Measurements from ENCODE around the gene NANOS3. TPM values are rescaled to one million over a fixed set of nuclear protein-coding genes. Genes with fewer than 3 reads are reported as not detected.

The NANOS3 gene
- total and polyA plus RNA-seq, 2 donors from 2014 or later, result 0.35 TPM; not detected in 1

- intact Hi-C loops (cut with DNase I), result loop anchor here (10.0 kb wide), 2 partner anchors 94 to 264 kb away; partner anchors contain the start of gene C19orf53
- FAIRE-seq (no peak), DNase-seq (no peak)
- H3K9me3 ChIP-seq (ENCODE audit: control insufficient read depth in 2 of 3, insufficient read depth in 1 of 3, low read length in 3 of 3), result no peaks in the 10 kb centered on the region
- H3K9ac ChIP-seq (ENCODE audit: low read length in 3 of 3), result no peak overlapping the region
- H3K27me3 ChIP-seq (ENCODE audit: control insufficient read depth, insufficient read depth, low read length), result no peaks in the 10 kb centered on the region
- no peak overlapping the region for H3K27ac ChIP-seq (ENCODE audit: low read depth in 2 of 2, low read length in 2 of 2)
- H3K4me1 ChIP-seq (ENCODE audit: control insufficient read depth in 2 of 3, insufficient read depth in 2 of 3, low read depth in 1 of 3, low read length in 3 of 3), result peaks cover 0 to 12% (median 0%) of the 10 kb centered on the region in 3 donors
- TF ChIP-seq, protein P1, sequence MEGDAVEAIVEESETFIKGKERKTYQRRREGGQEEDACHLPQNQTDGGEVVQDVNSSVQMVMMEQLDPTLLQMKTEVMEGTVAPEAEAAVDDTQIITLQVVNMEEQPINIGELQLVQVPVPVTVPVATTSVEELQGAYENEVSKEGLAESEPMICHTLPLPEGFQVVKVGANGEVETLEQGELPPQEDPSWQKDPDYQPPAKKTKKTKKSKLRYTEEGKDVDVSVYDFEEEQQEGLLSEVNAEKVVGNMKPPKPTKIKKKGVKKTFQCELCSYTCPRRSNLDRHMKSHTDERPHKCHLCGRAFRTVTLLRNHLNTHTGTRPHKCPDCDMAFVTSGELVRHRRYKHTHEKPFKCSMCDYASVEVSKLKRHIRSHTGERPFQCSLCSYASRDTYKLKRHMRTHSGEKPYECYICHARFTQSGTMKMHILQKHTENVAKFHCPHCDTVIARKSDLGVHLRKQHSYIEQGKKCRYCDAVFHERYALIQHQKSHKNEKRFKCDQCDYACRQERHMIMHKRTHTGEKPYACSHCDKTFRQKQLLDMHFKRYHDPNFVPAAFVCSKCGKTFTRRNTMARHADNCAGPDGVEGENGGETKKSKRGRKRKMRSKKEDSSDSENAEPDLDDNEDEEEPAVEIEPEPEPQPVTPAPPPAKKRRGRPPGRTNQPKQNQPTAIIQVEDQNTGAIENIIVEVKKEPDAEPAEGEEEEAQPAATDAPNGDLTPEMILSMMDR (IDR thresholded peaks at IDR 0.05; ENCODE audit: borderline replicate concordance, extremely low read depth, insufficient read depth), result no peak
- H3K4me3 ChIP-seq (ENCODE audit: low read length in 3 of 3), result no peak overlapping the region
- H3K36me3 ChIP-seq (ENCODE audit: control insufficient read depth in 2 of 3, insufficient read depth in 3 of 3, low read length in 3 of 3), result no peaks in the 10 kb centered on the region
These were observed 8.3 kb upstream of the NANOS3 start for GRCh38 chr19:13868663-13869062.

GRCh38 chr19:13869281-13869680 is 7.7 kb upstream of the NANOS3 start:
- intact Hi-C loops (cut with DNase I), result loop anchor here (10.0 kb wide), 2 partner anchors 94 to 264 kb away; partner anchors contain the start of gene C19orf53
- no peak overlapping the region for H3K4me3 ChIP-seq (ENCODE audit: low read length in 3 of 3)
- peaks cover 0 to 12% (median 0%) of the 10 kb centered on the region in 3 donors for H3K4me1 ChIP-seq (ENCODE audit: control insufficient read depth in 2 of 3, insufficient read depth in 2 of 3, low read depth in 1 of 3, low read length in 3 of 3)
- no peak overlapping the region for H3K27ac ChIP-seq (ENCODE audit: low read depth in 2 of 2, low read length in 2 of 2)
- H3K9me3 ChIP-seq (ENCODE audit: control insufficient read depth in 2 of 3, insufficient read depth in 1 of 3, low read length in 3 of 3), result no peaks in the 10 kb centered on the region
- DNase-seq (no peak), FAIRE-seq (no peak)
- no peaks in the 10 kb centered on the region for H3K36me3 ChIP-seq (ENCODE audit: control insufficient read depth in 2 of 3, insufficient read depth in 3 of 3, low read length in 3 of 3)
- no peaks in the 10 kb centered on the region for H3K27me3 ChIP-seq (ENCODE audit: control insufficient read depth, insufficient read depth, low read length)
- H3K9ac ChIP-seq (ENCODE audit: low read length in 3 of 3), result no peak overlapping the region
- TF ChIP-seq, protein P1 (IDR thresholded peaks at IDR 0.05; ENCODE audit: borderline replicate concordance, extremely low read depth, insufficient read depth), result no peak

GRCh38 chr19:13870873-13871272 is 6.1 kb upstream of the NANOS3 start:
- TF ChIP-seq, protein P1 (IDR thresholded peaks at IDR 0.05; ENCODE audit: borderline replicate concordance, extremely low read depth, insufficient read depth), result no peak
- intact Hi-C loops (cut with DNase I), result no loop called here
- no peaks in the 10 kb centered on the region for H3K9me3 ChIP-seq (ENCODE audit: control insufficient read depth in 2 of 3, insufficient read depth in 1 of 3, low read length in 3 of 3)
- H3K4me3 ChIP-seq (ENCODE audit: low read length in 3 of 3), result no peak overlapping the region
- H3K27me3 ChIP-seq (ENCODE audit: control insufficient read depth, insufficient read depth, low read length), result no peaks in the 10 kb centered on the region
- no peak overlapping the region for H3K27ac ChIP-seq (ENCODE audit: low read depth in 2 of 2, low read length in 2 of 2)
- DNase-seq, result no peak
- H3K36me3 ChIP-seq (ENCODE audit: control insufficient read depth in 2 of 3, insufficient read depth in 3 of 3, low read length in 3 of 3), result no peaks in the 10 kb centered on the region
- H3K9ac ChIP-seq (ENCODE audit: low read length in 3 of 3), result no peak overlapping the region
- H3K4me1 ChIP-seq (ENCODE audit: control insufficient read depth in 2 of 3, insufficient read depth in 2 of 3, low read depth in 1 of 3, low read length in 3 of 3), result peaks cover 0 to 7% (median 0%) of the 10 kb centered on the region in 3 donors
- FAIRE-seq, result no peak

DNA sequence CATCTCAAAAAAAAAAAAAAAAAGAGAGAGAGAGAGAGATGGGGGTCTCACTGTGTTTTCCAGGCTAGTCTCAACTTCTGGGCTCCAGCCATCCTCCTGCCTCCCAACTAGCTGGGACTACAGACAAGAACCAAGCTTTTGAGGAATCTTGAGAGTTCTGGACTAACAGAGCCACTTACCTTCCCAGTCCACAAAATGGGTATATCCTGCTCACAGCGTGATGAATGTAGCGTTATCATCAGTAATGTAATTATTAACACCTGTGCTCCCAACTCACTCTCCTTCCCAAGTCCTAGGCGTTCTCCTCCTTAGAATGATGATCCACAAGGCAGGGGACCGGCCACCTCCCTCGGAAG is 4.6 kb upstream of the NANOS3 start:
- no peaks in the 10 kb centered on the region for H3K4me1 ChIP-seq (ENCODE audit: control insufficient read depth in 2 of 3, insufficient read depth in 2 of 3, low read depth in 1 of 3, low read length in 3 of 3)
- intact Hi-C loops (cut with DNase I), result no loop called here
- no peak overlapping the region for H3K27ac ChIP-seq (ENCODE audit: low read depth in 2 of 2, low read length in 2 of 2)
- H3K9ac ChIP-seq (ENCODE audit: low read length in 3 of 3), result no peak overlapping the region
- FAIRE-seq, result no peak
- TF ChIP-seq, protein P1 (IDR thresholded peaks at IDR 0.05; ENCODE audit: borderline replicate concordance, extremely low read depth, insufficient read depth), result no peak
- DNase-seq, result no peak
- no peaks in the 10 kb centered on the region for H3K9me3 ChIP-seq (ENCODE audit: control insufficient read depth in 2 of 3, insufficient read depth in 1 of 3, low read length in 3 of 3)
- no peak overlapping the region for H3K4me3 ChIP-seq (ENCODE audit: low read length in 3 of 3)
- H3K36me3 ChIP-seq (ENCODE audit: control insufficient read depth in 2 of 3, insufficient read depth in 3 of 3, low read length in 3 of 3), result no peaks in the 10 kb centered on the region
- no peaks in the 10 kb centered on the region for H3K27me3 ChIP-seq (ENCODE audit: control insufficient read depth, insufficient read depth, low read length)
